WTC11 (cell line): Measurements from ENCODE around the gene LDLRAD4. TPM values are rescaled to one million over a fixed set of nuclear protein-coding genes. Genes with fewer than 3 reads are reported as not detected.

Experiments used
- ATAC-seq: fragments of 200-7000 bp; cut with Tn5 transposase; 2 replicates; pipeline ENCODE4 v1.10.0; 2021; ENCODE audit warnings: mild to moderate bottlenecking, moderate library complexity
- CTCF ChIA-PET: fragments of 300-600 bp; sonication (Branson Sonifier 250); formaldehyde crosslinking; loops from one replicate; lab custom pipeline; 2021; ENCODE audit warnings: antibody characterized with exemption; lab: Charles Lee
- POLR2A ChIA-PET: fragments of 350-600 bp; sonication (Branson Sonifier 250); formaldehyde crosslinking; loops from one replicate; lab custom pipeline; 2021; ENCODE audit warnings: antibody characterized with exemption; lab: Charles Lee
- DNase-seq: peaks from one replicate; pipeline ENCODE4 v3.0.0; 2021; ENCODE audit warnings: low spot score
- H3K27ac Mint-ChIP-seq: 2 replicates; pipeline ENCODE4 v1.8.0; 2021; ENCODE audit warnings: mixed read lengths
- H3K27me3 Mint-ChIP-seq: 2 replicates; pipeline ENCODE4 v1.8.0; 2021; ENCODE audit warnings: low read depth, mild to moderate bottlenecking, moderate library complexity, mixed read lengths
- H3K36me3 Mint-ChIP-seq: 2 replicates; pipeline ENCODE4 v1.8.0; 2021; ENCODE audit warnings: mixed read lengths
- H3K4me1 Mint-ChIP-seq: 2 replicates; pipeline ENCODE4 v1.8.0; 2022; ENCODE audit warnings: mixed read lengths
- H3K4me3 Mint-ChIP-seq: 2 replicates; pipeline ENCODE4 v1.8.0; 2021; ENCODE audit warnings: mild to moderate bottlenecking, moderate library complexity, mixed read lengths
- H3K9me3 Mint-ChIP-seq: 2 replicates; pipeline ENCODE4 v1.8.0; 2021; ENCODE audit warnings: mixed read lengths
- ATF3 ChIP-seq: sonication (generic); formaldehyde crosslinking; conservative IDR thresholded peaks from 2 replicates; pipeline ENCODE4 v1.8.1; 2022; ENCODE audit warnings: mild to moderate bottlenecking, missing genetic modification reagents
- ATF6 ChIP-seq: sonication (generic); formaldehyde crosslinking; IDR thresholded peaks from 2 replicates; pipeline ENCODE4 v1.8.1; 2023; ENCODE audit warnings: mild to moderate bottlenecking, missing genetic modification reagents
- CTCF ChIP-seq: fragments of 200-600 bp; IDR thresholded peaks from 2 replicates; pipeline ENCODE4 v1.8.0; 2022; ENCODE audit warnings: antibody characterized with exemption
- EMX1 ChIP-seq: fragments of 250-450 bp; sonication (Bioruptor Pico); IDR thresholded peaks from 2 replicates; pipeline ENCODE4 v1.8.0; 2021; ENCODE audit warnings: mild to moderate bottlenecking
- ERG ChIP-seq: fragments of 250-450 bp; sonication (Bioruptor Pico); IDR thresholded peaks from 2 replicates; pipeline ENCODE4 v1.8.0; 2021; ENCODE audit warnings: mild to moderate bottlenecking
- ESRRA ChIP-seq: sonication (generic); formaldehyde crosslinking; IDR thresholded peaks from 2 replicates; pipeline ENCODE4 v1.8.1; 2022; ENCODE audit warnings: mild to moderate bottlenecking, missing genetic modification reagents, borderline replicate concordance
- FOXP1 ChIP-seq: sonication (generic); formaldehyde crosslinking; IDR thresholded peaks from 2 replicates; pipeline ENCODE4 v1.8.0; 2022; ENCODE audit warnings: missing genetic modification reagents, mild to moderate bottlenecking, moderate library complexity, borderline replicate concordance
- HMGA2 ChIP-seq: fragments of 250-450 bp; sonication (Bioruptor Pico); IDR thresholded peaks from 2 replicates; pipeline ENCODE4 v1.4.0; 2021; ENCODE audit warnings: mild to moderate bottlenecking, moderate library complexity
- JAZF1 ChIP-seq: fragments of 250-450 bp; sonication (Bioruptor Pico); IDR thresholded peaks from 2 replicates; pipeline ENCODE4 v1.9.0; 2021; ENCODE audit warnings: moderate library complexity, mild to moderate bottlenecking, inconsistent platforms
- MYBL2 ChIP-seq: sonication (generic); formaldehyde crosslinking; IDR thresholded peaks from 2 replicates; pipeline ENCODE4 v1.8.1; 2023; ENCODE audit warnings: mild to moderate bottlenecking, moderate library complexity, missing genetic modification reagents
- NFYB ChIP-seq: sonication (generic); formaldehyde crosslinking; conservative IDR thresholded peaks from 2 replicates; pipeline ENCODE4 v1.8.0; 2022; ENCODE audit warnings: low read depth, missing genetic modification reagents
- STAT6 ChIP-seq: sonication (generic); formaldehyde crosslinking; conservative IDR thresholded peaks from 2 replicates; pipeline ENCODE4 v1.8.1; 2023; ENCODE audit warnings: mild to moderate bottlenecking, low read depth, missing genetic modification reagents, moderate library complexity
- TCF7 ChIP-seq: sonication (generic); formaldehyde crosslinking; IDR thresholded peaks from 2 replicates; pipeline ENCODE4 v1.8.0; 2022; ENCODE audit warnings: mild to moderate bottlenecking, low read depth, missing genetic modification reagents, moderate library complexity
- TP53 ChIP-seq: sonication (generic); formaldehyde crosslinking; IDR thresholded peaks from 2 replicates; pipeline ENCODE4 v1.8.1; 2023; ENCODE audit warnings: mild to moderate bottlenecking, missing genetic modification reagents
- ZBTB43 ChIP-seq: sonication (generic); formaldehyde crosslinking; IDR thresholded peaks from 2 replicates; pipeline ENCODE4 v1.8.1; 2023; ENCODE audit warnings: mild to moderate bottlenecking, missing genetic modification reagents
- ZNF138 ChIP-seq: sonication (generic); formaldehyde crosslinking; conservative IDR thresholded peaks from 2 replicates; pipeline ENCODE4 v1.8.1; 2022; ENCODE audit warnings: mild to moderate bottlenecking, moderate library complexity, missing genetic modification reagents
- ZNF219 ChIP-seq: sonication (generic); formaldehyde crosslinking; IDR thresholded peaks from 2 replicates; pipeline ENCODE4 v1.8.0; 2023; ENCODE audit warnings: missing genetic modification reagents, mild to moderate bottlenecking, borderline replicate concordance
- ZNF263 ChIP-seq: sonication (generic); formaldehyde crosslinking; IDR thresholded peaks from 2 replicates; pipeline ENCODE4 v1.8.1; 2022; ENCODE audit warnings: low read depth, mild to moderate bottlenecking, moderate library complexity, missing genetic modification reagents
- ZNF671 ChIP-seq: fragments of 250-450 bp; sonication (Bioruptor Pico); IDR thresholded peaks from 2 replicates; pipeline ENCODE4 v1.8.0; 2021; ENCODE audit warnings: mild to moderate bottlenecking
- total RNA-seq: library from RNA; stranded (reverse); gene quantifications from 3 replicates; pipeline ENCODE4 v1.2.3, GENCODE V29; 2021

The LDLRAD4 gene
- total RNA-seq, 1 experiment from 2014 or later = 6.2 TPM

GRCh38 chr18:13543811-13544732 lies 325.5 kb downstream of the LDLRAD4 start:
- no peak for ATAC-seq
- H3K9me3 Mint-ChIP-seq = peaks cover 4% of the 10 kb centered on the region; the same call in 1 of the 2 replicates
- H3K4me1 Mint-ChIP-seq = peaks cover 14% of the 10 kb centered on the region
- no peak for TF ChIP-seq TCF7 (CRISPR knock-in tag)
- TF ChIP-seq ATF3 (CRISPR knock-in tag) = no peak
- no peak for TF ChIP-seq CTCF
- no peak for TF ChIP-seq TP53 (CRISPR knock-in tag)
- TF ChIP-seq ZNF263 (CRISPR knock-in tag) = no peak
- no peak for TF ChIP-seq EMX1
- TF ChIP-seq STAT6 = no peak
- no peak for TF ChIP-seq MYBL2 (CRISPR knock-in tag)
- TF ChIP-seq HMGA2 (CRISPR knock-in tag) = no peak
- no peak for TF ChIP-seq ZNF138 (CRISPR knock-in tag)
- no peak for TF ChIP-seq ZNF671 (CRISPR knock-in tag)
- TF ChIP-seq ZNF219 = no peak
- no peak for TF ChIP-seq JAZF1 (CRISPR knock-in tag)
- TF ChIP-seq FOXP1 (CRISPR knock-in tag) = no peak
- no peak for TF ChIP-seq ZBTB43 (CRISPR knock-in tag)
- TF ChIP-seq ERG (CRISPR knock-in tag) = no peak
- TF ChIP-seq NFYB (CRISPR knock-in tag) = no peak
- TF ChIP-seq ATF6 (CRISPR knock-in tag) = no peak
- TF ChIP-seq ESRRA (CRISPR knock-in tag) = no peak
- TF ChIP-seq, all 79 proteins: peak for 0
- POLR2A ChIA-PET = interaction anchor here (1.3 kb wide), 1 partner anchor 68 kb away, joined by 3 read pairs; no protein-coding TSS in a partner anchor
- DNase-seq = no peak
- CTCF ChIA-PET = interaction anchor here (0.6 to 1.2 kb wide), 3 partner anchors 17 to 328 kb away, joined by 3 to 4 read pairs (median 3); no protein-coding TSS in a partner anchor
- Mint-ChIP-seq H3K36me3 (no peaks in the 10 kb centered on the region), H3K4me3 (no peak overlapping the region), H3K27ac (no peak overlapping the region), H3K27me3 (no peaks in the 10 kb centered on the region)
